Fibroblast of skin of left quadriceps (primary cell): ENCODE measurements around the gene CCDC102A.
A peak's percentile ranks its signal among the peaks of the same experiment; 100 is the strongest.
"Not testable (repeated sequence)": the region's sequence is repeated elsewhere in the genome, so short reads cannot be mapped to it uniquely, and the experiment has no call there.

ENCODE experiments used
- DNase-seq, 2 experiments: peaks; one replicate each; pipeline ENCODE4 v3.0.0-alpha.2; 2013; ENCODE audit warnings: low read depth in 2 of 2

CCDC102A gene

DNA sequence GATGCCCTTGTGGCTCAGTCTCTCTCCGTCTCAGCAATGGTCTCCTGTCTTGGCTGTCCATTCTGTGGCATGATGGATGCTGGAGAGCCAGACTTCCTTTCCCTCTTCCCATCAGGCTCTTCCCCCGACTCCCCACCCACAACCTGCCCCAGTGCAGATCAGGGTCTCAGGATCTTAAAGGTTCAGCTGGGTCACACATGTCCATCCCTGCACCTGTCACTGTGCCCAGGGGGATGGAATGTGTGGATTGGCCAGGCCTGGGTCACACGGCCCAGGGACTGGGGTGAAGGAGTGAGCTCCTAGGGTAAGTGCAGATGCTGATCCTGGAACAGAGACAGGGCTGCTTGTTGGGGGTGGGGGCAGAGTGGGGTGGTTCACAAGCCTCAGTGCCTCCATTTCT, 29.1 kb upstream of the CCDC102A start:
- no peak for DNase-seq

DNA sequence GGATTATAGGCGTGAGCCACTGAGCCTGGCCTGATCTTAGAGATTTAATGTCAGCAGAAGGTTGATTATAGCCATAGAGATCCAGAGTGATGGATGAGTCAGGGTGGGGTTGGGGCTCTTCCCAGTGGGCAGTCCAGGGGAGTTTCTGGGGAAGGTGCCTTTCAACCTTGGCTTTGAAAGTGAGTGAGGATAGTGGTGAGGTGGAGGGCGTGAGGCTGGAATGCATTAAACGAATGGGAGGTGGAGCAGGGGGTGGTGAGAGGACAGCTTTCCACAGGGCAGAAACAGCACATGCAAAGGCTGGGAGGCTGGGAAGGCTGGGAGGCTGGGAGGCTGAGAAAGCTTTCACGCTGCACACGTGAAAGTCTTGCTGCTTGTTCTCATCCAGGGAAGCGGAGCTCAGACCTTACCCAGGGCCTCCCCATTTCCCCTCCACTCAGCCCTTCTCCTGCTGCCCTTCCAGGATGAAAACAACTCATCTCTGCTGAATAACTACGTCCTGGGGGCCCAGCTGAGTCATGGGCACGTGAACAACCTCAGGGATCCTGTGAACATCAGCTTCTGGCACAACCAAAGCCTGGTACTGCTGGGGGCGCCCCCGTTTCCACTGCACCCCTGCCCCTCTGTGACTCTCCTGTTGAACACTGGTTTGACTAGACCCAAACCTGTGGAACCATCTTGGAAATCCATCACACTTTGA, 28.4 kb upstream of the CCDC102A start:
- peak in 1 of 2 experiments; percentile 4 for DNase-seq

DNA sequence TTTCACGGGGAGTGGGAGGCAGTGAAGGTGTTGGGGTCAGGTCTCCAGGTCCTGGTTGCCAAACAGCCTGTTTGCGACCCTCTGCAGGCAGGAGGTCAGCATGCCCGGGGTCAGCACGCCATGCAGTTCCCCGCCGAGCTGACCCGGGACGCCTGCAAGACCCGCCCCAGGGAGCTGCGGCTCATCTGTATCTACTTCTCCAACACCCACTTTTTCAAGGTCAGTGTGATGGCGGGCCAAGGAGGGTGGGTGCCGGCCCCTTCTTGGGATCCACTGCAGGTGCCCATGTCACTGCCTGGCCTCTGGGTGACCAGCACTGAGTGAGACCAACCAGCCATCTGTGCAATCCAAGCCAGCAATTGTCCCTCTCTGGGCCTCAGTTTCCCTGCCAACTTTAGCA, 27.4 kb upstream of the CCDC102A start:
- no peak for DNase-seq

DNA sequence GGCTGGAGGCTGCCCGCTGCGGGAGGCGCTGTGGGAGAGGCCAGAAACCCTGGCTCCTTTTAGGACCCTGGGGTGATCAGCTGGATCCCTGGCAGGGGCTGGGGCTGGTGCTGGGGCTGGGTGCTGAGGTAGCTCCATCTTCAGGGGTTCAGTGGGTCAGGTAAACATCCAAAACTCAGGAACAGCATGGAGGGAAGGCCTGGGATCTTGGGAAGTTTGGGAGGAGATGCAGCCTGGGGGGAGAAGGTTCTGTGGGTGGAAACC, 27.0 kb upstream of the CCDC102A start:
- DNase-seq, result no peak

DNA sequence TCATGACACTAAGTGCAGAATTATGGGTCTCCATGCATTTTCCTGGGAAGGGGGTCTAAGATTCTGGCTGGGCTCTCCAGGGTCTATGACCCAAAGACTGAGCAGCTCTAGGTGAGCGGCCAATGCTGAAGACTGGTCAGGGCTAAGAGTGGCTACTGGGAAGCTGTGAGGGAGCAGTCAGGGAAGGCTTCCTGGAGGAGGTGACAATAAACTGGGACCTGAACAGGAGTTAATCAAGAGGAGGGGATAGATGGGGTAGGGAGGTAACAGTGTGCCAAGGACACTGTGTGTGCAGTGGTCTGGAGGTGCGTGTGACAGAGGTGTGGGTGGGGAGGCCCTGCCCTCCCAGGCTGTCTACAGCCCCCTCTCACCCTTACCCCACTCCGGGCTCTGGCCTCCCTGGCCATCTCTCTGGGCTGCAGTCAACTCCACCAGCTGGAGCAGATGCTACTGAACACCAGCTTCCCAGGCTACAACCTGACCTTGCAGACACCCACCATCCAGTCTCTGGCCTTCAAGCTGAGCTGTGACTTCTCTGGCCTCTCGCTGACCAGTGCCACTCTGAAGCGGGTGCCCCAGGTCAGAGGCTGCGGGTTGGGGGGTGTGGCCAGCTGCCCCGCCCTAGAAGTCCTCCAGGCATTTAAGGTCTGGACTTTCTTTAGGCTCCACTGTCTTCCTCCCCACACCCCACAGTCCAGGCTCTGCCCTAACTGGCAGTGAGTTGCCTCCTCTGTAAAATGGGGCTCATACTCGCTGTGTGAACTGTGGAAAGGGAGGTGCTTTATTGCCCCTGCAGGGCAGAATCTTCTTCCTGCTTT, 26.5 kb upstream of the CCDC102A start:
- DNase-seq, result no peak

DNA sequence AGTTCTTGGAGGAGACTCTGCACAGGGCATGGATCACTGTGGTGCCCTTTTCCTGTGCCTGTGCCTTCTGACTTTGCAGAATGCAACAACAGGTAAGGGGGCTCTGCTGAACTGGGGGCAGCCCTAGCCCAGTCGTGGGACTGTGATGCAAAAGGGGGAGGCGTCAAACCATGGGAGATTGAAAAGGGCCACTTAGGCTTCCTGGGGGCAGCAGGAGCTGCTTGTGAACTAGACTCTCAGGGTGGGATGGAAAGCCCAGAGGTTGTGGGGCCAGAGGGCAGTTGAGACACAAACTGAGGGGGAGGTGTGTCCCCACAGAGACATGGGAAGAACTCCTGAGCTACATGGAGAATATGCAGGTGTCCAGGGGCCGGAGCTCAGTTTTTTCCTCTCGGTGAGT, 25.7 kb upstream of the CCDC102A start:
- no peak for DNase-seq

DNA sequence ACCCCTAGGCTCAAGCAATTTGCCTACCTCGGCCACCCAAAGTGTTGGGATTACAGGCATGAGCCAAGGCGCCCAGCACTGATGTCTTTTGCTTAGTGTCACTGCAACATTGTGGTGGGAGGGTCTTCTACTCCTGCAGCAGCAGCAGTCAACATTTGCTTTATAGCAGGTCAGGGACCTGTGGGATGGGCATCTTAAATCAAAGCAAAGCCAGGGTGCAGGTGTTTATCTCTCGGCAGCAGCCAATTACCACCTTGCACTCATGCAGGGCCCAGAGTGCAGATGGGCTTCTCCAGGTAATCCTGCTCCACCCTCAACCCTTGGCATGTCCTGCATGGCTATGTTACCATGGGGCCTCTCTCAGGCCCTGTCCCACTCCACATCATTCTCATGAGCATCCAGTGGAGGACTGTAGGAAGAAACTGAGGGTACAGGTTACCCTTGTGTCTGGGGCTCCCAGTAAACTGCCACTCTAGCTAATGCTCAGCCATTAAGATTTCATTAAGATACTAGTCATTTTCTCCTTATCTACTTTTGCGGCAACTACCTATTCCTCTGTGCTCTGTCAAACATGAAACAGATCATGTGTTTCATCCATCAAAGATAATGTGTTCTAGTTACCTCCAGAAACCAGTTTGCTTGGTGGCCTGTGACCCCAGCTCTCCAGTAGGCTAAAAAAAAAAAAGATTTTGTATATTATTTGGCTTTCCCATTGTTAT, 22.9 kb upstream of the CCDC102A start:
- no peak for DNase-seq

DNA sequence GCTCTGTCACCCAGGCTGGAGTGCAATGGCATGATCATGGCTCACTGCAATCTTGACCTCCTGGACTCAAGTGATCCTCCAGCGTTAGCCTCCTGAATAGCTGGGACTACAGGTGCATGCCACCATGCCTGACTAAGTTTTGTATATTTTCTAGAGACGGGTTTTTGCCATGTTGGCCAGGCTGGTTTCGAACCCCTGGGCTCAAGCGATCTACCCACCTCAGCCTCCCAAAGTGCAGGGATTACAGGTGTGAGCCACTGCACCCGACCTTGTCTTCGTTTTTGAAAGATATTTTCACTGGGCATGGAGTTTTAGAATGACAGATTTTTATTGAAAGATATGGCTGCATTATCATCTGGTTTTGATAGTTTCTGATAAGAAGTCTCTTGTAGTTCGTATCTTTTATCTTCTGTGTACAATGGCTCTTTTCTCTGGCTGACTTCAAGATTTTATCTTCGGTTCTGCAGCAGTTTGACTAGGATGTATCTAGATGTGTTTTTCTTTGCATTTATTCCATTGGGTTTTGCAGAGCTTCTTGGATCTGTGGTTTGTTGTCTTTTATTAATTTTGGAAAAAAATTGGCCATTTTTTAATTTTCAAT, 20.7 kb upstream of the CCDC102A start:
- no peak for DNase-seq

DNA sequence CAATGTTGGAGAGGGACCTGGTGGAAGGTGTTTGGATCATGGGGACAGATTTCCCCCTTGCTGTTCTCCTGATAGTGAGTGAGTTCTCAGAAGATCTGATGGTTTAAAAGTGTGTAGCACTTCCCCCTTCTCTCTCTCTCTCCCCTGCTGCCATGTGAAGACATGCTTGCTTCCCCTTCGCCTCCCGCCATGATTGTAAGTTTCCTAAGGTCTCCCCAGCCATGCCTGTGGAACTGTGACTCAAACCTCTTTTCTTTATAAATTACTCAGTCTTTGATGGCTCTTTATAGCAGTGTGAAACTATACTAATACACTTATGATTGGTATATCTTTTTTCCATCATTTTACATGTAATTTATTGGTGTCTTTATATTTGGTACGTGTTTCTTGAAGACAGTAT, 19.5 kb upstream of the CCDC102A start:
- no peak for DNase-seq

DNA sequence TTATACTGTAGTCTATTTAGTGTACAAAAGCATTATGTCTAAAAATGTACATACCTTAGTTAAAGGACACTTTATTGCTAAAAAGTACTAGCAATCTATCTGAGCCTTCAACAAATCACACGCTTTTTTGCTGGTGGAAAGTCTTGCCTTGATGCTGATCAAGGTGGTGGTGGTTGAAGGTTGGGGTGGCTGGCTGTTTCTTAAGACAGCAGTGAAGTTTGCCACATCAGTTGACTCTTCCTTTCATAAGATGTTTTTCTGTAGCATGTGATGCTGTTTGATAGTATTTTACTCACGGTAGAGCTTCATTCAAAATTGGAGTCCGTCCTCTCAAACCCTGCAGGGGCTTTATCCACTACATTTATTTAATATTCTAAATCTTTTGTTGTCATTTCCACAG, 14.7 kb upstream of the CCDC102A start:
- DNase-seq, result no peak

DNA sequence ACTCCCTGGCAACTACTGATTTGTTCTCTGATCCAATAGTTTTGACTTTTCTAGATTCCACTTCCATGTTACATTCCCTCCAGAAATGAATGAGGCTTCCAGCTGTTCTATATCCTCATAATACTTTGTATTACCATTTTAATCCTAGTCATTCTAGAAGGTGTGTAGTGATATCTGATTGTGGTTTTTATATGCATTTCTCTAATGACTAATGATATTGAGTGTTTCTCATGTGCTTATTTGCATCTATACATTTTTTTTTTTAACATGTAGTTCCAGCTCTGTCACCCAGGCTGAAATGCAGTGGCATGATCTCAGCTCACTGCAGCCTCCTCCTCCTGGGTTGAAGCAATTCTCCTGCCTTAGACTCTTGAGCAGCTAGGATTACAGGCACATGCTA, 13.4 kb upstream of the CCDC102A start:
- no peak for DNase-seq

DNA sequence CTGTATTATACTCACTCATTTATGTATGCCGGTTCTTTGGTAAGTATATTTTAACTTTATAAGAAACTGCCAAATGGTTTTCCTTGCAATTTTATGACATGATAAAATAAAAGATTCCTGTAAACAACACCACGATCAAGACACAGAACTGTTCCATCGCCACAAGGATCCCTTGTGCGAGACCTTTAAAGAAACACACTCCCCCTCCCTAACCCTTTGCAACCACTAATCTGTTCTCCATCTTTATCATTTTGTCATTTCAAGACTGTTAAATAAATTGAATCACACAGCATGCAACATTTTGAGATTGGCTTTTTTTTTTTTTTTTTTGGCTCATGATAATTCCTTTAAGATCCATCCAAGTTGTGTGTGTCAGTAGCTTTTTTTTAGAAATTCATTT, 12.0 kb upstream of the CCDC102A start:
- DNase-seq, result no peak

DNA sequence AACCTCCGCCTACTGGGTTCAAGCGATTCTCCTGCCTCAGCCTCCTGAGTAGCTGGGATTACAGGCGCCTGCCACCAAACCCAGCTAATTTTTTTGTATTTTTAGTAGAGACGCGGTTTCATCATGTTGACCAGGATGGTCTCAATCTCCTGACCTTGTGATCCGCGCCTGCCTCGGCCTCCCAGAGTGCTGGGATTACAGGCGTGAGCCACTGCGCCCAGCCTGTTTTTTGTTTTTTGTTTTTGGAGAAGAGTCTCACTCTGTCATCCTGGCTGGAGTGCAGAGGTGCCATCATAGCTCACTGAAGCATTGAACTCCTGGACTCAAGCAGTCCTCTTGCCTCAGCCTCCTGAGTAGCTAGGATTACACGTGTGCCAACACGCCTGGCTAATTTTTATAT, 11.2 kb upstream of the CCDC102A start:
- DNase-seq, result not testable (repeated sequence)

DNA sequence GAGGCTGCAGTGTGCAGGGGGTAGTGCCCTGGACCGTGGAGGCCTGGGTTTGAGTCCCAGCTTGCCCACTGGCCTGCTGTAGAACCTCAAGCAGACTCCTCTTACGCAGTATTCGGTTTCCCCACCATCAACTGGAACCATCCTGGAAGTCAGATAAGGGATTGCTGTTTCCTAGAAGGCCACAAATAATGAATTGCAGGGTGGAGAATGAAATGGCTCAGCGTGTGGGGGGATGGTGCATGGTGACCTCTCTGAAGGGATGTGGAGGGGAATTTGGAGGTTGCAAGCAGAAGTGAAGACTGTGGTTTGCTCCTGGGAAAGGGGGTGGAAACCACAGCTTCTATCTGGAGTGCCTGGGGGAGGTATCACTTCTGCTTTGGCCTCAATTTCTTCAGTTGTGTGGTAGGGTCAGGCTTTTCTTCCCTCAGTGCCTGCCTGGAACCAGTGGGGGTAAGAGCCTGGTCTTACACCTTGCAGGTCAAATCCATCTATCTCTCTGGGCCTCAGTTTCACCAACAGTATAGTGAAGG, 7.8 kb upstream of the CCDC102A start:
- no peak for DNase-seq

DNA sequence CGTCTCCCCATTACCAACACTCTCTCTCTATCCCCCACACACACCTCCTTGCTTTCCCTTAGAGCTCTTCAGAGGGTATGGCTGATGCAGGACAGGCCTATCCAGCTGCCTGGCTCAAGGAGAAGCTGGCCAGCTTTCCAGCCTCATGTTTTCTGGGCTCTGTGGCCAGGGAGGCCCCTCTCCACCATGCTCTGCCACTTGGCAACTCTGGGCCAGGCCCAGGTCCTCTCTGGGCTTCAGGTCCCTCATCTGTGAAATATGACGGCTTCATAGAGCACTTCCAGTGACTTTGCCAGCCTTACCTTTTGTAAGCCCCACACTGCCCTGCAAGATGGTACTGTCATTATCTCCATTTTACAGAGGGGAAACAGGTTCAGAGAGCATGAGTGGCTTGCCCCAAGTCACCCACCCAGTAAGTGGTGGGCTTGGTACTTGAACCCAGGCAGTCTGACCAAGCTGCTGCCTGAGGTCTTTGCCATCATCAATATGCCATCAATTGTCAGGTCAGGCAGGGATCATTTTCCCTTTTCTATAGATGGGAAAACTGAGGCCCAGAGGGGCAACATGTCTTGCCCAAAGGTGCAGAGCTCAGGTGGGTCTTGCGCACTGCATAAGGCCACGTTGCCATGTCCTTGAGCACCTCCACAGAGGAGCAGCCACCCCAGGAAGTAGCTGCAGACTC, 5.5 kb upstream of the CCDC102A start:
- no peak for DNase-seq

DNA sequence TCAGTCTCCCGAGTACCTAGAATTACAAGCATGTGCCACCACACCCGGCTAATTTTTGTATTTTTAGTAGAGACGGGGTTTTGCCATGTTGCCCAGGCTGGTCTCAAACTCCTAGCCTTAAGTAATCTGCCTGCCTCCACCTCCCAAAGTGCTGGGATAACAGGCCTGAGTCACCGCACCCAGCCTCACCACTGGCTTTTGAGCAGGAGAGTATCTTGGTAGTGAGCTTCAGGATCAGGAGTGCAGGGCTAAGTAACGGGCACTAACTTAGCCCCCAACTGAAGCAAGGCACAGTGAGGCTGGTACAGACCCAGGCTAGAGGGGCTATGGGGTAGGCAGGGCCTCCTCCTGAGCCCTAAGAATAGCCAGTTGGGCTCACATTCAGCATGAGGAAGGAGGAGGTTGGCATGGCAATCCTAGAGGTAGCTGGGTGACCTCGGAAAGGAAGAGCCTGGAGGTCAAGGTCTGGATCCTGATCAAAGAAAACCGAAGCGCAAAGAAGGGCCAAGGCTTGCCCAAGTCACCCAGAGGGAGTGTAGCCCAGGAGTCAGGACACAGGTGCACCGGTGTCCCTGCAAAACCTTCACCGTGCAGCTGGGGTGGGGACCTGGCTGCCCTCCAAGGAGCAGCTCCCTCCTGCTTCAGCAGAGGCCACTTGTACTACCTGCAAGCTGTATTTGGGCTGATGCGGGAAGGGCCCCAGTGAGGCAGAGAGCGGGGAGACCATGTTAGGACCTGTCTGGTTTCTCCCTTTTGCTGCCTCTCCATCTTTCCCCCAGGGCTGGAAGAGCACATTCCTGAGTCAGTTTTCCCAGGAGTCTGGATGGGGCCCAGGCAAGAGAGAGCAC, 4.8 kb upstream of the CCDC102A start:
- no peak for DNase-seq

DNA sequence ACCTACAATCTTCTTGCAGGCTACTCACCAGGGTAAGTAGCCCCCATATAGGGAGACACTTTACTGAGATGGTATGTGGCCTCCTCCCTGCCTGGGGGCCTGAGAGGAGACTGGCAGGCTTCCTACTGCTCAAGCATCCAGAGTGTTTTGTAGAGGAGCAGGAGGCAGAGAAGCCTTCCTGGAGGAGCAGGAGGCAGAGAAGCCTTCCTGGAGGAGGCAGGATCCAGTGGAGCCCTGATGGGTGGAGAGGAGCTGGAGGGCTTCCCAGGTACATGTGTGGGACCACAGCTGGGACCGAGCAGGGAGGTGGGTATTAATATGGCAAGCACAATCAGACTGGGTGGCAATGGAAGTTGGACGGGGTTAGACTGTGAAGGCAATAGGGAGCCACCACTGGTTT, 4.0 kb upstream of the CCDC102A start:
- DNase-seq, result no peak

DNA sequence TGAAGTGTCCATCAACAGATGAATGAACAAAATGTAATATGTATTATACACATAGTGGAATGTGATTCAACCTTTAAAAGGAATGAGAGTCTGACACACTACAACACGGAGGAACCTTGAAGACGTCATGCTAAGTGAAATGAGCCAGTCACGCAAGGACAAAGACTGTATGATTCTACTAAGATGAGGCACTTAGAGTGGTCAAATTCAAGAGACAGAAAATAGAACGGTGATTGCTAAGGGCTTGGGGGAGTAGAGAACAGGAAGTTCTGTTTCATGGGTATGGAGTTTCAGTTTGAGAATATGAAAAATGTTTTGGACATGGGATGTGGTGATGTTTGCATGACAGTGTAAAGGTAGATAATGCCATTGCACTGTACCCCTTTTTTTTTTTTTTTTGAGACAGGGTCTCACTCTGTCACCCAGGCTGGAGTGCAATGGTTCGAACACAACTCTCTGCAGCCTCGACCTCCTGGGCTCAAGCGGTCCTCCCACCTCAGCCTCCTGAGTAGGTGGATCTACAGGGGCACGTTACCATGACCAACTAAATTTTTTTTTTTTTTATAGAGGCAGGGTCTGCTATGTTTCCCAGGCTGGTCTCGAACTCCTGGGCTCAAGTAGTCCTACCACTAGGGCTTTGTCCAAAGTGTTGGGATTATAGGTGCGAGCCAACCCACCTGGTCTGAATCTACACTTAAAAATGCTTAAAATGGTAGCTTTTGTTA, 2.9 kb upstream of the CCDC102A start:
- DNase-seq, result no peak

DNA sequence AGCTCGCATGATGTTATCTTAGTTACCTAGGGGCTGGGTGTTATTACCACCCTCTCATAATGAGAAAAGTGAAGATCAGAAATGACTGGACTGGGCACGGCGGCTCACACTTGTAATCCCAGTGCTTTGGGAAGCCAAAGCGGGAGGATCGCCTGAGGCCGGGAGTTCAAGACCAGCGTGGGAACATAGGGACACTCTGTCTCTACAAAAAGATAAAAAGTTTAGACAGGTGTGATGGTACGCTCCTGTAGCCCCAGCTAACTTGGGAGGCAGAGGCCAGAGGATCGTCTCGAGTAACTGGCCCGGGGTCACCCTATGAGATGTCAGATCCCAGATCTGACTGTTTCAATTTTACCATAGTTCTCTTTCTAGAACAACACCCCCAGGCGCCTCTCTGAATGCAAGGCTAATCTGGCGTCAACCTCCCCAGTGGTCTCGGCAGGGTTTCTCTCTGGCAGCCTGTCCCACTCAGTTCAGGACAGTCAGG, 1.9 kb upstream of the CCDC102A start:
- DNase-seq, result no peak
